IMR-90 (cell line): ENCODE data around the gene GOSR1. TPM values are rescaled to one million over a fixed set of nuclear protein-coding genes. Genes with fewer than 3 reads are reported as not detected.
A peak's percentile ranks its signal among the peaks of the same experiment; 100 is the strongest.

Source experiments
- ATAC-seq: fragments of 200-7000 bp; cut with Tn5 transposase; 2 replicates; pipeline ENCODE4 v1.9.1; 2020; ENCODE audit warnings: low read depth, mild to moderate bottlenecking, moderate library complexity
- BruUV-seq: library from RNA; stranded (reverse); fragments of 400-500 nt; replicated peaks from 2 replicates; lab custom pipeline; 2021; lab: Mats Ljungman, UMichigan
- CTCF ChIA-PET: fragments of 300-600 bp; formaldehyde crosslinking; extraction: SDS; loops from one replicate; lab custom pipeline; 2021; ENCODE audit warnings: antibody characterized with exemption; lab: Yijun Ruan, JAX
- POLR2A ChIA-PET: fragments of 300-600 bp; sonication (Branson Sonifier 250); formaldehyde crosslinking; loops from one replicate; lab custom pipeline; 2022; ENCODE audit warnings: antibody characterized with exemption; ENCODE audit not compliant: unreplicated experiment; lab: Charles Lee
- DNase-seq: peaks from one replicate; pipeline ENCODE4 v3.0.0; 2013
- H2AFZ ChIP-seq: replicated peaks from 2 replicates; pipeline ENCODE3; 2013; ENCODE audit warnings: low read length, mild to moderate bottlenecking; ENCODE audit not compliant: poor library complexity
- H2AK5ac ChIP-seq: 2 replicates; pipeline ENCODE4 v1.6.1; 2013; ENCODE audit warnings: low read depth, low read length, inconsistent platforms
- H2AK9ac ChIP-seq: replicated peaks from 2 replicates; pipeline ENCODE3; 2013; ENCODE audit warnings: mild to moderate bottlenecking, low read depth, low read length, moderate library complexity; ENCODE audit not compliant: poor library complexity
- H2BK120ac ChIP-seq: 2 replicates; pipeline ENCODE4 v1.6.1; 2013; ENCODE audit warnings: low read depth, low read length, inconsistent platforms
- H2BK15ac ChIP-seq: 3 replicates; pipeline ENCODE4 v1.6.1; 2013; ENCODE audit warnings: low read depth, low read length, inconsistent platforms
- H2BK20ac ChIP-seq: 2 replicates; pipeline ENCODE4 v1.6.1; 2013; ENCODE audit warnings: low read depth, mild to moderate bottlenecking, inconsistent platforms, low read length, moderate library complexity
- H2BK5ac ChIP-seq: 2 replicates; pipeline ENCODE4 v1.6.1; 2013; ENCODE audit warnings: mild to moderate bottlenecking, low read depth, low read length, inconsistent platforms; ENCODE audit not compliant: poor library complexity, severe bottlenecking
- H3K14ac ChIP-seq: replicated peaks from 2 replicates; pipeline ENCODE4 v1.6.1; 2013; ENCODE audit warnings: low read depth, low read length, inconsistent platforms
- H3K18ac ChIP-seq: 2 replicates; pipeline ENCODE4 v1.6.1; 2013; ENCODE audit warnings: low read depth, low read length, control low read depth
- H3K23ac ChIP-seq: 2 replicates; pipeline ENCODE4 v1.6.1; 2013; ENCODE audit warnings: low read depth, low read length, inconsistent platforms
- H3K27ac ChIP-seq: 2 replicates; pipeline ENCODE4 v1.5.1; 2013; ENCODE audit warnings: mild to moderate bottlenecking, control low read depth, low read length; ENCODE audit not compliant: insufficient read depth
- H3K27me3 ChIP-seq: 2 replicates; pipeline ENCODE4 v1.6.1; 2013; ENCODE audit warnings: low read length; ENCODE audit not compliant: control insufficient read depth, insufficient read depth
- H3K36me3 ChIP-seq: 2 replicates; pipeline ENCODE4 v1.6.1; 2013; ENCODE audit warnings: low read length, mixed read lengths; ENCODE audit not compliant: control insufficient read depth, insufficient read depth
- H3K4ac ChIP-seq: 2 replicates; pipeline ENCODE4 v1.6.1; 2013; ENCODE audit warnings: low read depth, low read length, inconsistent platforms
- H3K4me1 ChIP-seq: 2 replicates; pipeline ENCODE4 v1.6.1; 2013; ENCODE audit warnings: low read length, mixed read lengths; ENCODE audit not compliant: control insufficient read depth, insufficient read depth
- H3K4me2 ChIP-seq: 2 replicates; pipeline ENCODE4 v1.6.1; 2013; ENCODE audit warnings: low read depth, mild to moderate bottlenecking, control low read depth, low read length, moderate library complexity
- H3K4me3 ChIP-seq: 2 replicates; pipeline ENCODE4 v1.5.1; 2013; ENCODE audit warnings: low read depth, mild to moderate bottlenecking, control low read depth, low read length, moderate library complexity; ENCODE audit not compliant: insufficient read depth
- H3K56ac ChIP-seq: 2 replicates; pipeline ENCODE4 v1.6.1; 2013; ENCODE audit warnings: low read length, inconsistent platforms; ENCODE audit not compliant: insufficient read depth; ENCODE audit errors: extremely low read depth
- H3K79me1 ChIP-seq, 2 experiments: 2 replicates each; pipeline ENCODE4 v1.6.1; 2013; ENCODE audit warnings: low read length in 2 of 2, inconsistent platforms in 1 of 2, low read depth in 1 of 2
- H3K9ac ChIP-seq: 2 replicates; pipeline ENCODE4 v1.6.1; 2013; ENCODE audit warnings: low read depth, low read length, control low read depth
- H3K9me1 ChIP-seq: 2 replicates; pipeline ENCODE4 v1.6.1; 2013; ENCODE audit warnings: low read length, inconsistent platforms; ENCODE audit not compliant: insufficient read depth
- H3K9me3 ChIP-seq: 2 replicates; pipeline ENCODE4 v1.6.1; 2013; ENCODE audit warnings: low read length; ENCODE audit not compliant: control insufficient read depth, insufficient read depth
- H4K20me1 ChIP-seq: 2 replicates; pipeline ENCODE4 v1.6.1; 2013; ENCODE audit warnings: low read length, inconsistent platforms; ENCODE audit not compliant: insufficient read depth
- H4K5ac ChIP-seq: 2 replicates; pipeline ENCODE4 v1.6.1; 2013; ENCODE audit warnings: mild to moderate bottlenecking, low read depth, low read length, control low read depth
- H4K8ac ChIP-seq, 2 experiments: 2 replicates each; pipeline ENCODE4 v1.6.1; 2013; ENCODE audit warnings: low read depth in 2 of 2, low read length in 2 of 2, control low read depth in 1 of 2, inconsistent platforms in 1 of 2
- H4K91ac ChIP-seq: 2 replicates; pipeline ENCODE4 v1.6.1; 2013; ENCODE audit warnings: low read depth, low read length, inconsistent platforms; ENCODE audit not compliant: insufficient read depth
- BHLHE40 ChIP-seq: fragments of 150-350 bp; IDR thresholded peaks from 2 replicates; pipeline ENCODE4 v1.6.1; 2016; ENCODE audit warnings: mild to moderate bottlenecking, low read depth, low read length
- CEBPB ChIP-seq: IDR thresholded peaks from 2 replicates; pipeline ENCODE4 v1.6.1; 2012; ENCODE audit warnings: low read depth, low read length, improper control_type of control experiment
- MAFK ChIP-seq: IDR thresholded peaks from 2 replicates; pipeline ENCODE4 v1.6.1; 2012; ENCODE audit warnings: low read depth, low read length, improper control_type of control experiment
- MAZ ChIP-seq: IDR thresholded peaks from 2 replicates; pipeline ENCODE4 v1.6.1; 2012; ENCODE audit warnings: low read depth, mild to moderate bottlenecking, low read length, improper control_type of control experiment, moderate library complexity, borderline replicate concordance
- NFE2L2 ChIP-seq: fragments of 150-350 bp; IDR thresholded peaks from 2 replicates; pipeline ENCODE4 v1.6.1; 2016; ENCODE audit warnings: low read depth, mild to moderate bottlenecking, low read length
- POLR2A ChIP-seq: IDR thresholded peaks from 2 replicates; pipeline ENCODE4 v1.6.1; 2012; ENCODE audit warnings: mild to moderate bottlenecking, low read depth, low read length
- SMC3 ChIP-seq: fragments of 150-350 bp; IDR thresholded peaks from 2 replicates; pipeline ENCODE4 v1.6.1; 2016; ENCODE audit warnings: low read depth, mild to moderate bottlenecking, antibody characterized with exemption, low read length, moderate library complexity
- WGBS, 2 experiments: methylation state at CpG; one replicate each; pipeline versions ENCODE4 v1.1.5 to v1.1.7; 2013; ENCODE audit warnings: missing lambda C conversion rate in 2 of 2; ENCODE audit not compliant: insufficient read length in 1 of 2; ENCODE audit errors: extremely low coverage in 2 of 2; 5-methylcytosine and 5-hydroxymethylcytosine counted together
- dilution Hi-C: fragments of 300-500 bp; cut with HindIII; formaldehyde crosslinking; loops from one replicate; pipeline ENCODE4 v1.14.3; 2018; ENCODE audit warnings: low sequenced_read_pairs; ENCODE audit not compliant: unreplicated experiment
- in situ Hi-C: fragments of 300-500 bp; cut with MboI; formaldehyde crosslinking; loops from 3 replicates; pipeline ENCODE4 v1.14.3; 2019; ENCODE audit warnings: low sequenced_read_pairs, inconsistent platforms, mixed read lengths
- intact Hi-C: fragments of 100-400 bp; cut with micrococcal nuclease; formaldehyde crosslinking; loops from 2 replicates; pipeline ENCODE4 v1.10.0; 2022
- polyA plus RNA-seq, 3 experiments: library from polyadenylated mRNA; depleted of rRNA; stranded (reverse); fragments of >200 nt; gene quantifications; 2 replicates each; pipeline ENCODE4 v1.2.3, GENCODE V29; 2012; ENCODE audit warnings: low replicate concordance in 1 of 3
- total RNA-seq: library from RNA; depleted of rRNA; stranded (reverse); fragments of >200 nt; gene quantifications from 2 replicates; pipeline ENCODE4 v1.2.3, GENCODE V29; 2012
- TF ChIP-seq, protein P1 (sequence below): fragments of 150-350 bp; IDR thresholded peaks from 2 replicates; pipeline ENCODE4 v1.6.1; 2016; ENCODE audit warnings: low read depth, mild to moderate bottlenecking, low read length, moderate library complexity, borderline replicate concordance
- TF ChIP-seq, protein P2 (sequence below): fragments of 150-350 bp; IDR thresholded peaks from 2 replicates; pipeline ENCODE4 v1.6.1; 2017; ENCODE audit warnings: mild to moderate bottlenecking, antibody characterized with exemption, low read length, low read depth

The GOSR1 gene
- total and polyA plus RNA-seq, 2 of the 4 experiments (the other 2 are of a cell fraction), result 21.2 to 47.5 TPM

- Histone ChIP-seq H2BK120ac (no peak overlapping the region), H3K4me2 (peak overlapping the region; percentile 7; the same call in 1 of the 2 replicates), H4K5ac (peak overlapping the region; percentile 38), H2BK20ac (no peak overlapping the region), H3K14ac (0 out of 2 replicates have a peak overlapping the region, but pooled peaks have one; percentile 39), H3K27me3 (no peaks in the 10 kb centered on the region), H3K4me1 (peaks cover 2% of the 10 kb centered on the region), H3K56ac (no peak overlapping the region), H4K8ac (peak overlapping the region in 1 of 2 experiments; percentile 24; a peak in 2 of 4 replicates), H3K27ac (no peak overlapping the region), H3K9me1 (0 out of 2 replicates have a peak, but pooled peaks cover 3% of the 10 kb centered on the region), H4K91ac (no peak overlapping the region), H3K9ac (no peak overlapping the region), H4K20me1 (no peaks in the 10 kb centered on the region), H3K36me3 (no peaks in the 10 kb centered on the region), H2AK5ac (no peak overlapping the region), H3K23ac (no peak overlapping the region), H3K4ac (no peak overlapping the region), H2BK5ac (no peak overlapping the region), H2AFZ (peak overlapping the region; percentile 40), H2BK15ac (no peak overlapping the region), H3K79me1 (peaks cover 0 to 1% of the 10 kb centered on the region in 2 experiments; a peak in 2 of 4 replicates), H3K4me3 (no peak overlapping the region), H3K18ac (no peak overlapping the region), H2AK9ac (no peak overlapping the region), H3K9me3 (no peaks in the 10 kb centered on the region)
- no TSS peak for BruUV-seq
- no peak for DNase-seq
- ChIA-PET CTCF (no interaction called here), POLR2A (no interaction called here)
- no peak for ATAC-seq
- intact Hi-C loops (loop anchor here (10.0 kb wide), 1 partner anchor 348 kb away; no protein-coding TSS in a partner anchor), in situ Hi-C loops (no loop called here), dilution Hi-C loops (no loop called here)
- no CpG with 5 or more reads among the region's 10 CpGs for WGBS, 2 experiments
- TF ChIP-seq MAFK (peak; percentile 39; the same call in 1 of the 2 replicates), CEBPB (no peak), NFE2L2 (no peak), MAZ (no peak), SMC3 (no peak), BHLHE40 (no peak), POLR2A (no peak)
- TF ChIP-seq, protein P1, sequence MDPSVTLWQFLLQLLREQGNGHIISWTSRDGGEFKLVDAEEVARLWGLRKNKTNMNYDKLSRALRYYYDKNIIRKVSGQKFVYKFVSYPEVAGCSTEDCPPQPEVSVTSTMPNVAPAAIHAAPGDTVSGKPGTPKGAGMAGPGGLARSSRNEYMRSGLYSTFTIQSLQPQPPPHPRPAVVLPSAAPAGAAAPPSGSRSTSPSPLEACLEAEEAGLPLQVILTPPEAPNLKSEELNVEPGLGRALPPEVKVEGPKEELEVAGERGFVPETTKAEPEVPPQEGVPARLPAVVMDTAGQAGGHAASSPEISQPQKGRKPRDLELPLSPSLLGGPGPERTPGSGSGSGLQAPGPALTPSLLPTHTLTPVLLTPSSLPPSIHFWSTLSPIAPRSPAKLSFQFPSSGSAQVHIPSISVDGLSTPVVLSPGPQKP, result no peak
- TF ChIP-seq, protein P2, sequence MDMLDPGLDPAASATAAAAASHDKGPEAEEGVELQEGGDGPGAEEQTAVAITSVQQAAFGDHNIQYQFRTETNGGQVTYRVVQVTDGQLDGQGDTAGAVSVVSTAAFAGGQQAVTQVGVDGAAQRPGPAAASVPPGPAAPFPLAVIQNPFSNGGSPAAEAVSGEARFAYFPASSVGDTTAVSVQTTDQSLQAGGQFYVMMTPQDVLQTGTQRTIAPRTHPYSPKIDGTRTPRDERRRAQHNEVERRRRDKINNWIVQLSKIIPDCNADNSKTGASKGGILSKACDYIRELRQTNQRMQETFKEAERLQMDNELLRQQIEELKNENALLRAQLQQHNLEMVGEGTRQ, result no peak
Observed at GRCh38 chr17:30472238-30472890, 4.8 kb upstream of the GOSR1 start.
